Measurements from ENCODE around the gene THBS4.

The THBS4 gene

DNA sequence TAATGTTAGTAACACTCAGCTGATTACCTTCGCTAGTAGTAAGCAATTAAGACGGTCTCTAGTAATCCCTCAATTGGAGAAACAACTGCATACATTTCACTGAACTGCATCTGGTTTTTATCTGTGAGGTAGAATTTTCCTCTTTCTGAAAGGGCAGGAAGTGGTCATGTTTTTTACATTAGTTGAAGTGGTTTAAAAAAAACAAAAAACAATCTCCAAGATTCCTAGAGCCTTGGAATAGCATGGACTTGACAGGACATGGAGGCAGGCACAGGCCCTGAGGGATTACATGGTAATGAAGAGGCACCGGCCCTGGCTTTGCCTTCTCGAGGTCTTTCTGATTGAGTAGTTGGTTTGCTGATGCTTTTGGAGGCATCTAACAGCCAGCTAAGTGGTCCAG is 25.8 kb downstream of the THBS4 start:
- H3K27ac ChIP-seq (ENCODE audit: low read depth, low read length), result no peak overlapping the region
- no peaks in the 10 kb centered on the region for H3K9me3 ChIP-seq (ENCODE audit: control insufficient read depth in 5 of 5, low read length in 5 of 5)
- no peak overlapping the region for H3K9ac ChIP-seq (ENCODE audit: low read length in 5 of 5)
- H3K4me3 ChIP-seq (ENCODE audit: low read depth in 1 of 5, low read length in 5 of 5), result no peak overlapping the region
- H3K27me3 ChIP-seq (ENCODE audit: control insufficient read depth in 5 of 5, insufficient read depth in 4 of 5, low read length in 5 of 5), result no peaks in the 10 kb centered on the region
- H3K4me1 ChIP-seq (ENCODE audit: control insufficient read depth in 5 of 5, insufficient read depth in 5 of 5, low read length in 5 of 5), result peaks cover 0 to 5% (median 0%) of the 10 kb centered on the region in 5 donors
- H3K36me3 ChIP-seq (ENCODE audit: control insufficient read depth in 5 of 5, insufficient read depth in 5 of 5, low read length in 5 of 5), result no peaks in the 10 kb centered on the region

DNA sequence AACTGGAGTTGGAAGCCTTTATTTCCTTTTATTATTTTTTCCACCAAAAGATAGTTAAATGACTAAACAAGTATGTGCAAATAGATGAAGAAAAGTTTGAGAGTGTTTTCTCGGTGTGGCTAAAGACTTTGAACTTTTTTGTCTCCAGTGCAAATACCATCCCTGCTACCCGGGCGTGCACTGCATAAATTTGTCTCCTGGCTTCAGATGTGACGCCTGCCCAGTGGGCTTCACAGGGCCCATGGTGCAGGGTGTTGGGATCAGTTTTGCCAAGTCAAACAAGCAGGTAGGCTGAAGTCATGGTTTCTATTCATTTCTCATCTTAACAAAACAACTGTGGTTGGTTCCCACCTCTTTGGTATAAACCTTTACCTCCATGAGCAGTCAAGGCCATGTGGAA is 26.4 kb downstream of the THBS4 start:
- H3K4me1 ChIP-seq (ENCODE audit: control insufficient read depth in 5 of 5, insufficient read depth in 5 of 5, low read length in 5 of 5), result peaks cover 0 to 5% (median 0%) of the 10 kb centered on the region in 5 donors
- H3K9ac ChIP-seq (ENCODE audit: low read length in 5 of 5), result no peak overlapping the region
- no peak overlapping the region for H3K4me3 ChIP-seq (ENCODE audit: low read depth in 1 of 5, low read length in 5 of 5)
- H3K36me3 ChIP-seq (ENCODE audit: control insufficient read depth in 5 of 5, insufficient read depth in 5 of 5, low read length in 5 of 5), result no peaks in the 10 kb centered on the region
- no peaks in the 10 kb centered on the region for H3K9me3 ChIP-seq (ENCODE audit: control insufficient read depth in 5 of 5, low read length in 5 of 5)
- H3K27ac ChIP-seq (ENCODE audit: low read depth, low read length), result no peak overlapping the region
- no peaks in the 10 kb centered on the region for H3K27me3 ChIP-seq (ENCODE audit: control insufficient read depth in 5 of 5, insufficient read depth in 4 of 5, low read length in 5 of 5)

DNA sequence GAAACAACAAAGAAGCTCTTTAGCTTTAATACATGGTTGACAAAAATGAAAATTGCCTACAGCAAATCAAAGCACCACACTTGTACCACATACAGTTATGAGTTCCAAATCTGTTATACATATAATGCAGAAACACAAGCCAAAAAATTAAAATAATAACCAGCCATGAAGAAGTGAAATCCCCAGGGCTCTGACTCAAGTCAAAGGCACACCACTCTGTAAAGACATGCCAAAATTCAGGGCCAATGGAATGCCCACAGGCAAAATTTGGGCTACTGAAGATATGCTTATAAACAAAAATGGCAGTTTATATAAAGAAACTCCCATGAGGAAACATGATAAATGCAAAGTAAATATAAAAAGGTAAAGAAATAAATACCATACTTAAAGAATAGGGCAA is 29.0 kb downstream of the THBS4 start:
- Histone ChIP-seq H3K27ac (ENCODE audit: low read depth, low read length) (no peak overlapping the region), H3K9me3 (ENCODE audit: control insufficient read depth in 5 of 5, low read length in 5 of 5) (no peaks in the 10 kb centered on the region), H3K27me3 (ENCODE audit: control insufficient read depth in 5 of 5, insufficient read depth in 4 of 5, low read length in 5 of 5) (no peaks in the 10 kb centered on the region), H3K4me1 (ENCODE audit: control insufficient read depth in 5 of 5, insufficient read depth in 5 of 5, low read length in 5 of 5) (peaks cover 0 to 12% (median 5%) of the 10 kb centered on the region in 5 donors), H3K4me3 (ENCODE audit: low read depth in 1 of 5, low read length in 5 of 5) (no peak overlapping the region), H3K9ac (ENCODE audit: low read length in 5 of 5) (no peak overlapping the region), H3K36me3 (ENCODE audit: control insufficient read depth in 5 of 5, insufficient read depth in 5 of 5, low read length in 5 of 5) (peaks cover 0 to 2% (median 0%) of the 10 kb centered on the region in 5 donors)

DNA sequence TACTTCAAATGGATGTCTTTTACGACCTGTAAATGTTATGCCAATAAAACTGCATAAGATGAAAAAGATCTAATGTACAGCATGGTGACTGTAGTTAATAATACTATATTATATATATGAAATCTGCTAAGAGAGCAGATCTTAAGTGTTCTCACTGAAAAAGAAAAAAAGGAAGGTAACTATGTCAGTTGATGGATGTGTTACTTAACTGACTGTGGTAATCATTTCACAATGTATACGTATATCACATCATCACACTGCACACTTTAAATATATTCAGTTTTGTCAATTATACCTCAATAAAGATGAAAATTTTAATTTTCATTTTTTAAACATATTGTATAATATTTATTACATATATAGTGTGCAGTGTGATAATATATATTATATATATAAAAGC is 31.9 kb downstream of the THBS4 start:
- Histone ChIP-seq H3K27ac (ENCODE audit: low read depth, low read length) (no peak overlapping the region), H3K9me3 (ENCODE audit: control insufficient read depth in 5 of 5, low read length in 5 of 5) (no peaks in the 10 kb centered on the region), H3K36me3 (ENCODE audit: control insufficient read depth in 5 of 5, insufficient read depth in 5 of 5, low read length in 5 of 5) (peaks cover 0 to 4% (median 0%) of the 10 kb centered on the region in 5 donors), H3K27me3 (ENCODE audit: control insufficient read depth in 5 of 5, insufficient read depth in 4 of 5, low read length in 5 of 5) (no peaks in the 10 kb centered on the region), H3K9ac (ENCODE audit: low read length in 5 of 5) (no peak overlapping the region), H3K4me1 (ENCODE audit: control insufficient read depth in 5 of 5, insufficient read depth in 5 of 5, low read length in 5 of 5) (peaks cover 2 to 22% (median 18%) of the 10 kb centered on the region in 5 donors), H3K4me3 (ENCODE audit: low read depth in 1 of 5, low read length in 5 of 5) (no peak overlapping the region)

DNA sequence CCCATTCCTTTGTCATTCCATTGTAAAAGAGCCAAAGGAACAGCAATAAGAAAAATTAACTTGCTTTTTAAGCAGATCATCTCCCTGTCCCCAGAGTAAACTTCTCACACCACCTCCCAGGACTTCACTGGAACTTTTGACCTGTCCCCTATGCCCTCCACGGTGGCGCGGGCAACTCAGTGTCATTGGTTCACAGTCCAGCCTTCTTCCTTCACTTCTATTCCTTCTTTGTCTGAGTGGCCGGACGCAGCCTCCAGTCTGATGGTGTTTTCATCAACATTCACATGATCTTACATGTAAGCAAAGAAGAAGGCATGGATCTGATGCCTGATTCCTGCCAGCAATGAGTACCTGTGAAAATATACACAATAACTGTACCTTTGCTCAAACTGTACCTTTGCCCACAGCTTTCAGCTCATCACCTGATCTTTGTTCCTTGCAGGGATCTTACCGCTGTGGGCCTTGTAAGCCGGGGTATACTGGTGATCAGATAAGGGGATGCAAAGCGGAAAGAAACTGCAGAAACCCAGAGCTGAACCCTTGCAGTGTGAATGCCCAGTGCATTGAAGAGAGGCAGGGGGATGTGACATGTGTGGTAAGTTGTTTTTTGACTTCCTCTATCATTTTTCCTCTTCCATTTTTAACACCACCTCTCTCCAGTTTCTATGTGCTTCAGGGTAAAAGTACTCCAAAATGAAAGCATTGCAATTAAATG is 32.5 kb downstream of the THBS4 start:
- Histone ChIP-seq H3K4me1 (ENCODE audit: control insufficient read depth in 5 of 5, insufficient read depth in 5 of 5, low read length in 5 of 5) (peaks cover 2 to 22% (median 18%) of the 10 kb centered on the region in 5 donors), H3K9ac (ENCODE audit: low read length in 5 of 5) (no peak overlapping the region), H3K27me3 (ENCODE audit: control insufficient read depth in 5 of 5, insufficient read depth in 4 of 5, low read length in 5 of 5) (no peaks in the 10 kb centered on the region)

DNA sequence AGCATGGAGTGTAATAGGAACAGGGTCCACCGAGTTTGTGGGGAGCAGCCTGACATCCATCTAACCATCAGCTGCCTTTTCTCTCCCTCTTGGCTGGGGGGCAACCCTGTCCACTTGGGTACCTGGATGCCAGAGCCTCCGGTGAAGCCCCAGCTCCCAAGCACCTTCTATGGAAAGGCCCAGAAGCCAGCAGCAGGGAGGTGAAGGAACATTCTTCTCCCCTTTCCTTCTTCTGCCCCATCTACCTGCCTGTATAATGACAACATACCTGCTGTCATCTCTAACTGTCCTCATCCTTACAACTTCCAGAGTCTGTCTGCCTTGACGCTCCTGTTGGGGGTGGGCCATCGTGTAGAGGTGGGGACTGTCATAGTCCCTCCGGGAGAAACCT is 33.1 kb downstream of the THBS4 start:
- Histone ChIP-seq H3K36me3 (ENCODE audit: control insufficient read depth in 5 of 5, insufficient read depth in 5 of 5, low read length in 5 of 5) (peaks cover 0 to 7% (median 0%) of the 10 kb centered on the region in 5 donors), H3K9ac (ENCODE audit: low read length in 5 of 5) (no peak overlapping the region), H3K27me3 (ENCODE audit: control insufficient read depth in 5 of 5, insufficient read depth in 4 of 5, low read length in 5 of 5) (no peaks in the 10 kb centered on the region), H3K9me3 (ENCODE audit: control insufficient read depth in 5 of 5, low read length in 5 of 5) (no peaks in the 10 kb centered on the region), H3K4me3 (ENCODE audit: low read depth in 1 of 5, low read length in 5 of 5) (no peak overlapping the region), H3K27ac (ENCODE audit: low read depth, low read length) (no peak overlapping the region), H3K4me1 (ENCODE audit: control insufficient read depth in 5 of 5, insufficient read depth in 5 of 5, low read length in 5 of 5) (peaks cover 2 to 22% (median 18%) of the 10 kb centered on the region in 5 donors)

More for the DNA sequence above, 32.5 kb downstream of the THBS4 start:
- Histone ChIP-seq H3K9me3 (ENCODE audit: control insufficient read depth in 5 of 5, low read length in 5 of 5) (no peaks in the 10 kb centered on the region), H3K27ac (ENCODE audit: low read depth, low read length) (no peak overlapping the region), H3K4me3 (ENCODE audit: low read depth in 1 of 5, low read length in 5 of 5) (no peak overlapping the region), H3K36me3 (ENCODE audit: control insufficient read depth in 5 of 5, insufficient read depth in 5 of 5, low read length in 5 of 5) (peaks cover 0 to 7% (median 0%) of the 10 kb centered on the region in 5 donors)

DNA sequence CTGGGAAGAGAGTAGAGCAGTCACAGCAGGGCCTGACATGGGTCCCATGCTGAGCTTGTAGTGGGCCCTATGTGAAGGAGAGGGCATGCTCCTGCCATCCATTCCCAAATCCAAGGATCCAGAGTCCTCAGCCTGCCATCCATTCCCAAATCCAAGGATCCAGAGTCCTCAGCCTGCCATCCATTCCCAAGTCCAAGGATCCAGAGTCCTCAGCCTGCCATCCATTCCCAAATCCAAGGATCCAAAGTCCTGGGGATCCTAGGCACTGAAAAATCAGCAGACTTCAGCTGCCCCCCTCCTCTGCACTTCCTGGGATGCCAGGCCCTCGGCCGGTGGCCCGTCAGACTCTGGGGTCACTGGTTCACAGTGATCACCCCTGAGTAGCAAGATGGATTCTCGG is 33.6 kb downstream of the THBS4 start:
- H3K27me3 ChIP-seq (ENCODE audit: control insufficient read depth in 5 of 5, insufficient read depth in 4 of 5, low read length in 5 of 5), result no peaks in the 10 kb centered on the region
- H3K27ac ChIP-seq (ENCODE audit: low read depth, low read length), result no peak overlapping the region
- no peak overlapping the region for H3K9ac ChIP-seq (ENCODE audit: low read length in 5 of 5)
- H3K9me3 ChIP-seq (ENCODE audit: control insufficient read depth in 5 of 5, low read length in 5 of 5), result no peaks in the 10 kb centered on the region
- peaks cover 0 to 7% (median 0%) of the 10 kb centered on the region in 5 donors for H3K36me3 ChIP-seq (ENCODE audit: control insufficient read depth in 5 of 5, insufficient read depth in 5 of 5, low read length in 5 of 5)
- H3K4me1 ChIP-seq (ENCODE audit: control insufficient read depth in 5 of 5, insufficient read depth in 5 of 5, low read length in 5 of 5), result peaks cover 2 to 22% (median 18%) of the 10 kb centered on the region in 5 donors
- no peak overlapping the region for H3K4me3 ChIP-seq (ENCODE audit: low read depth in 1 of 5, low read length in 5 of 5)

DNA sequence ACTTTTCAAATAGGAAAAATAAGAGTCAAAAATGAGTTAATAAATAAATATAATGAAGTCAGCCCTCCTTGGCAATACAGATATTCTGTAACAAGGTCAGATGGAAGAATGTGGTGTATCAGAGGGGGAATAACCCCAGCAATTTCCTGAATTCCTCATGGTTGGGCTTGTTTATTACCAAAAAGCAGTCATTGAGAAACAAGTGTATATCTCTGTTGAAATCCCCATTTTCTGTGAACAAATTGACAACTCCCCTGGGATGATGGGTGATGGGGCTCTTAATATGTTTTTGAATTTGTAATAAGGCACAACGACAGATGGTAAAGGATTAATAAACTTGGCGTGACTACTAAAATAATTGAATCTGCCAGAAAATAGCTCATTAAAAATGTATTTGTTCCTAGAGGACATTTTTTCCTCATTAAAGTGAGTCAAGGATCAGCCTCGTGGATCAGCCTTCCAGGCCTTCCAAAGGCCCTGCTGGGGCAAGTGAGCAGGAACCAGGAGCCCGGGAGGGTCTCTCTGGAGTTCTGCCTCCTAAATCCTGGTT is 34.2 kb downstream of the THBS4 start:
- Histone ChIP-seq H3K27me3 (ENCODE audit: control insufficient read depth in 5 of 5, insufficient read depth in 4 of 5, low read length in 5 of 5) (no peaks in the 10 kb centered on the region), H3K36me3 (ENCODE audit: control insufficient read depth in 5 of 5, insufficient read depth in 5 of 5, low read length in 5 of 5) (peaks cover 0 to 7% (median 0%) of the 10 kb centered on the region in 5 donors), H3K4me1 (ENCODE audit: control insufficient read depth in 5 of 5, insufficient read depth in 5 of 5, low read length in 5 of 5) (peaks cover 2 to 22% (median 18%) of the 10 kb centered on the region in 5 donors), H3K4me3 (ENCODE audit: low read depth in 1 of 5, low read length in 5 of 5) (no peak overlapping the region), H3K27ac (ENCODE audit: low read depth, low read length) (peak overlapping the region; percentile 82), H3K9me3 (ENCODE audit: control insufficient read depth in 5 of 5, low read length in 5 of 5) (no peaks in the 10 kb centered on the region), H3K9ac (ENCODE audit: low read length in 5 of 5) (peak overlapping the region in 2 of 5 donors; percentile 21 to 31)

DNA sequence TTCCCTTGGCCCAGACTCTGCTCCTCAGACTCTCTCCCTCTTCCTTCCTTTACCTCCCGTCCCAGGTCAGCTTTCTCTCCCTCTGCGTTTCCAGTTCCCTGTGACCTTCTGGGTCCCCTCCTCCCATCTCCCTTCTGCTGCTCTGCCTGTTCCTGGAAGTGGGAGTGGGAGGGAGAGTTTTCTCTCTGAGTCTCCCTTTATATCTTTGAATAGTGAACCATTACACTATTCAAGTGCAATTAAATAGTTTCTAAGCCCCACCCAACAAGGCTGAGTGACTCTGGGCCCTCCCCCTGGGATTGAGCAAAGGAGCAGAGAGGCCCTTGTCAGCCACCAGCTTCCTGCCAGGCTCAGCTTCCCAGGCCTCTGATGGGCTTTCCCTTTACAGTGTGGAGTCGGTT is 34.8 kb downstream of the THBS4 start:
- Histone ChIP-seq H3K9me3 (ENCODE audit: control insufficient read depth in 5 of 5, low read length in 5 of 5) (no peaks in the 10 kb centered on the region), H3K9ac (ENCODE audit: low read length in 5 of 5) (peak overlapping the region in 4 of 5 donors; percentile 13 to 31 (median 20)), H3K4me3 (ENCODE audit: low read depth in 1 of 5, low read length in 5 of 5) (no peak overlapping the region), H3K36me3 (ENCODE audit: control insufficient read depth in 5 of 5, insufficient read depth in 5 of 5, low read length in 5 of 5) (peaks cover 0 to 7% (median 0%) of the 10 kb centered on the region in 5 donors), H3K4me1 (ENCODE audit: control insufficient read depth in 5 of 5, insufficient read depth in 5 of 5, low read length in 5 of 5) (peaks cover 2 to 22% (median 18%) of the 10 kb centered on the region in 5 donors), H3K27me3 (ENCODE audit: control insufficient read depth in 5 of 5, insufficient read depth in 4 of 5, low read length in 5 of 5) (no peaks in the 10 kb centered on the region), H3K27ac (ENCODE audit: low read depth, low read length) (peak overlapping the region; percentile 82)

DNA sequence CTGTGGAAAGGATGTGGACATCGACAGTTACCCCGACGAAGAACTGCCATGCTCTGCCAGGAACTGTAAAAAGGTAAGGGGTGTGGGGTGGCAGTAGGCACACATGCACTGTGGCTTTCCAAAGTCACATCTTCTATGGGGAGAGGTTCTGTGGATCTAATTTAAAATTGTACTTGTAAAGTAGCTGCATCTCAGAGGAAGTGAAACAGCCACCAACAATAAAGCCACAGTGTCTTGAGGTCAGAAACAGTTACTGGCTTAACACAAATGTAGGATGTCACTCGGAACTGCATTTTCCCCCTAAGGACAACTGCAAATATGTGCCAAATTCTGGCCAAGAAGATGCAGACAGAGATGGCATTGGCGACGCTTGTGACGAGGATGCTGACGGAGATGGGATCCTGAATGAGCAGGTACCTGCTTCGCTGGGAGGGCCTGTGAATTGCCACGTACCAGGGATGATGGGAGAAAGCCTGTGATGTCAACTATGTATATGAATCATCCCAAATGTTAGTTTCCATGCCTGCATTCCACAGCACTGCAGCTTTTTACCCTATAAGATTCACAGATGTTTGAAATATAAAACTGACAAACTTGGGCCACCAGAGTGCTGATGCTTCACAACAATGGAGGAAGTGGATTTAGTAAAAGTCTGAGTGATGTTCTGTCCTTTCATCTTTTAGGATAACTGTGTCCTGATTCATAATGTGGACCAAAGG is 35.3 kb downstream of the THBS4 start:
- H3K9ac ChIP-seq (ENCODE audit: low read length in 5 of 5), result peak overlapping the region in 2 of 5 donors; percentile 21 to 31
- no peak overlapping the region for H3K4me3 ChIP-seq (ENCODE audit: low read depth in 1 of 5, low read length in 5 of 5)
- H3K36me3 ChIP-seq (ENCODE audit: control insufficient read depth in 5 of 5, insufficient read depth in 5 of 5, low read length in 5 of 5), result peaks cover 0 to 7% (median 0%) of the 10 kb centered on the region in 5 donors
- H3K4me1 ChIP-seq (ENCODE audit: control insufficient read depth in 5 of 5, insufficient read depth in 5 of 5, low read length in 5 of 5), result peaks cover 2 to 22% (median 18%) of the 10 kb centered on the region in 5 donors
- no peaks in the 10 kb centered on the region for H3K27me3 ChIP-seq (ENCODE audit: control insufficient read depth in 5 of 5, insufficient read depth in 4 of 5, low read length in 5 of 5)
- H3K27ac ChIP-seq (ENCODE audit: low read depth, low read length), result peak overlapping the region; percentile 82
- H3K9me3 ChIP-seq (ENCODE audit: control insufficient read depth in 5 of 5, low read length in 5 of 5), result no peaks in the 10 kb centered on the region

Measured in subcutaneous abdominal adipose tissue (tissue), 5 donors.